ENCODE results near the gene RAB30.
"Not testable (repeated sequence)": the region's sequence is repeated elsewhere in the genome, so short reads cannot be mapped to it uniquely, and the experiment has no call there.

Gene RAB30

DNA sequence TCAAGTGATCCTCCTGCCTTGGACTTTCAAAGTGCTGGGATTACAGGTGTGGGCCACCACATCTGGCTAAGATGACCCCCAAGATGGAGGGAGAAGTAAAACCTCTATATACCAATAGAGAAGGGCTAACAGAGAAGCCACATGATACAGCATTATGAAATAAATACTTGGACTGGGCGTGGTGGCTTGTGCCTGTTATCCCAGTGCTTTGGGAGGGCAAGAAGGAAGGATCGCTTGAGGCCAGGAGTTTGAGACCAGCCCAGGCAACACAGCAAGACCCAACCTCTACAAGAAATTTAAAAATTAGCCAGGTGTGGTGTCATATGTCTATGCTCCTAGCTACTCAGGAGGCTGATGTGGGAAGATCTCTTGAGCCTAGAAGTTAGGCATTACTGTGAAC lies 61.7 kb downstream of the RAB30 start:
- no peak for DNase-seq (ENCODE audit: low read depth in 2 of 2)

DNA sequence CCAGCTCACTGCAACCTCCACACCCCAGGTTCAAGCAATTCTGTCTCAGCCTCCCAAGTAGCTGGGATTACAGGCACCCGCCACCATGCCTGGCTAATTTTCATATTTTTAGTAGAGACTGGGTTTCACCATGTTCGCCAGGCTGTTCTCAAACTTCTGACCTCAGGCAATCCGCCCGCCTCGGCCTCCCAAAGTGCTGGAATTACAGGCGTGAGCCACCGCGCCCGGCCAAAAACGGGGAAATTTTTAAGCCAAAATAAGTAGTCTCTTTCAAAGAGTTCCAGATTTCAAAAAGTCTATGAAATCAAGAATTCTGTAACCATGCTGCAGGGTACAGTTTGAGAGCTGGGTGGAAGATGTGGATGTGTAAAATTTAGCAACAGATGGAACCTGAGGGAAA lies 62.6 kb downstream of the RAB30 start:
- DNase-seq (ENCODE audit: low read depth in 2 of 2) = not testable (repeated sequence)

DNA sequence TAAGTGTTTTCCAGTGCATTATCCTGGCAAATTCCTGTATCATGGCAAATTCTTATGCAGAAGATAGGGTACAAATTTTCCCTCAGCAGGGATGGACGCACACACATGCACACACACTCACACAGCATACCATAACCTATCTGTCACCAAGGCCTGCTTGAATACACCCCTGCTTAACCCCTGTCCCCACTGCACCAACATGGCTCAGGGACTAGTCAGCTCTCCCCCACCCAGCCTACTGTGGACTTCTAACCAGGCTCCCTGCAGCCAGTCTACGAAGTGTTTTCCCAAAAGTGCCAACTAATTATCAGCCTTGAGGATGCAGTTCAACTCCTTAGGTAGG lies 63.1 kb downstream of the RAB30 start:
- DNase-seq (ENCODE audit: low read depth in 2 of 2) = no peak

DNA sequence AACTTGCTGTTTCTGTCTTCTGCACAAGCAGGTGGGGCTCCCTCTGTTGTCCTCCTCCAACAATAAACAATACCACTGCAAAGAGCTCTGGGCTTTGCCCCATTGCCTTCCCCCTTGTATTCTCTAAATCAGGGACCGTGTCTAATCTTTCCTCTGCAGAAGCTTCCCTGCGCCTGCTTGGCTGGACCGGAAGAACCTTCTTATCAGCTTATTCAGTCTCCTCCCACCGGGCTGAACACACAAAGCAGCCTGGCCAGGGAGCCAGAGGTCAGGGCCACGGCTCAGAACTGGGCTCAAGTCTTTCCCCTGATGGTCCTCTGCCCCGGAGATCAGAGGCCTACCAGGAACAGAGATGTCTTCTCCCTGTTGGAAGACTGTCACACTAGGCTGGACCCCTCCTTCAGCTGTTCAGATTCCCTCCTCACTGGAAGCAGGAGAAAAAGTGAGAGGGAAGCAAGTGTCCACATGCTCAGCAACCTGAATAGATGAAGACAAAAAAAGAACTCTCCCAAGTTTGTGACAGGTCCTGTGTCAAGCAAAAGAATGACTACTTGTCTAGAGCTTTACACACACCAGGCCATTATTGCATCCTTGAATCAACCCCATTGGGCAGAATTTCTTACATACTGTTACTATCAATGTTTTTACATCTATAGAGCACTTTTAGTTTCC lies 63.7 kb downstream of the RAB30 start:
- DNase-seq (ENCODE audit: low read depth in 2 of 2) = no peak

DNA sequence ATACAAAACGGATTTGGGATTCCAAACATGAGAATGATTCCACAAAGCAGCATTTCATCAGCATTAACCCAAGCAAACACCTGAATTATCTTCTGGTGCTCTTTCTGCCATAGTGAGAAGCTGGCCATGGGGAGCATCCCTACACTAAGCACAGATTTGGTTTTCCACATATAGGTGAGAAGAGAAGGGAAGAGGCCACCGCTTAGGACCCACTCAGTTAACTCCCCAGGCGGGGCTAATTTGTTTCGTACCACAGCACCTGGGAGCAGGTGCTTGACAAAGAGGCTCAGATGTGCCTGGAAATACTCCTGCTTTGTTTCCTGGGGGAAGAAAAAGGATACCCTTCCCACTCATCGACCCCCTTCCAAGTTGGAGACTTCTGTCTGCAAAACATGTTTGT lies 64.2 kb downstream of the RAB30 start:
- DNase-seq (ENCODE audit: low read depth in 2 of 2) = no peak

DNA sequence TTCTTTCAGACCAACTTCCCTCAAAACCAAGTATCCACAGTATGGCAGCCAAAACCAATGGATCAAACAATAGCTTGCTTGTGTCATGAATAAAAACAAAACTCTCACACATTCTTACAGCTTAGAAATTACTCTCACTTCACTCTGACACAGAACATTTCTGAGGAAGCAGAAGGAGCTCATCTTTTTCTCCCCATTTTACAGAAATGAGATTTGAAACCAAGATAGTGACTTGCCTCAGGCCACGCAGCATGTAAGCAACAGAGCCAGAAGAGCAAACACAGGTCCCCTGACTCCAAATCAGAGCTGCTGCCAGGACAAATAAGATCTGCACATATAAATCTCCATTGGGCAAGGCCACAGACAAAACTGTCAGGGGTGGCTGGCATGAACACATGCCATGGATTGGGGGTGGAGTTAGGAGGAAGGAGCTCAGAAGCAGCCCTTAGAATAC lies 64.8 kb downstream of the RAB30 start:
- DNase-seq (ENCODE audit: low read depth in 2 of 2) = no peak

DNA sequence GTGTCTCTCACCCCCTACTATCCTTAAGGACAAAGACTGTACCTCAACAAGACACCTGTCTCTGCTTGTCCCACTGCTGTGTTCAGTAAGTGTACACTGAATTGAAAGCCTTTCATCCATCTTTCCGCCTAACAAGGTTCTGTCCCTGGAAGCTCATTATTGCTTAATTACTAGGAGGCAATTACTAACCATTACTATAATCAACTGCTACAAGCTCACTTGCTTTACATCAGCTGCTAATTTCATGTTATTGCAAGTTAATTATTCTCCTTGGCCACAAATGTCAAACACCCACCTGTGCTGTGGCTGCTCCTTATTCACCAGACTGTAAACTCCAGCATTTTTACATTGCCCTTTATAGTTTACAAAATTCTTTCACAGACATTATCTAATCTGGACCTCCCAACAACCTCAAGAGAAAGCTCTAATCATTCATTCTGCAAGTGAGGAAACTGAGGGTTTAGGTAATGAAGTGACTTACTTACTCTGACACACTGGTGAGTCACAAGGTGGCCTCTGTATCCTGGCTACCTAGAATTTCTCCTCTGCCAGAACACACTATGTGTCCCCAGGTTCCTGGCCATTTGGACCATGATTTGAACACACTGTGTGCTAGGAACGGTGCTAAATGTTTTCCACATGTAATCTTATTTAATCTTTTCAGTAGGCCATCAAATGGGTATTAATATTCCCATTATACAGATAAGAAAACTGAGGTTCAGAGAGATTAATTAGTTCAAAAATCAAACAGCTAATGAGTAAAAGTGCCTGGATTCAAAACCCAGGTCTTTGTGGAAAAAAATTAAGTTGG lies 66.7 kb downstream of the RAB30 start:
- no peak for DNase-seq (ENCODE audit: low read depth in 2 of 2)

DNA sequence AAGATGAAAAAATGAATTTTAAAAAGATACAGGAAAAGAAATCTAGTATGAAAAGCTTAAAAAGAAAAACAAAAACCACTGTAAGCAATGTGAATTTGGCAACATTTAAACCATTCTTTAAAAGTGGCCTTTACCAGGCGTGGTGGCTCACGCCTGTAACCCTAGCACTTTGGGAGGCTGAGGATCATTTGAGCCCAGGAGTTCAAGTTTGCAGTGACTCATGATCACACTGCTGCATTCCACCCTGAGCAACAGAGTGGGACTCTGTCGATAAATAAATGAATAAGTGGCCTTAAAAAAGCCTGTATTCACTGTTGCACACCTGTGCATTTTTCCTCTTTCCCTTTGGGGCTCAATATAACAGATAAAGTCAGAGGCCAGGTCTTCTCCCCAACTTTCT lies 69.2 kb downstream of the RAB30 start:
- DNase-seq (ENCODE audit: low read depth in 2 of 2) = no peak

DNA sequence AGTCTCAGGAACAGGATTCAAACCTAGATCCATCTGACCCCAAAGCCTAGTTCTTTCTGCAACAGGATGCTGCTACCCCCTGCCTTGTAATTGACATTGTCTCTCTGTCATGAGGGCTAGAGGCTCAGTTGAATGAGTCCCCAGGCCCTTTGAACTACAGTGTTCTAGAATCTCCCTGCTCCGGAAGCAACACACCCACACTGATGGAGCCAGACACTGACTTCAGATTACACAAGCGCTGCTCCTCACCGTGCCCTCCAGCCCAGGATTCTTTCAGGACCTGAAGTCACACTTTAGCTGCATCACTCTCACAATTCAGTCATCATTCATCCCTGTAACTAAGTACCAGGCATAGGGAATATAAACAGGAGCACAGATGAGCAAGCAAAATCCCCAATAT lies 69.6 kb downstream of the RAB30 start:
- DNase-seq (ENCODE audit: low read depth in 2 of 2) = no peak

DNA sequence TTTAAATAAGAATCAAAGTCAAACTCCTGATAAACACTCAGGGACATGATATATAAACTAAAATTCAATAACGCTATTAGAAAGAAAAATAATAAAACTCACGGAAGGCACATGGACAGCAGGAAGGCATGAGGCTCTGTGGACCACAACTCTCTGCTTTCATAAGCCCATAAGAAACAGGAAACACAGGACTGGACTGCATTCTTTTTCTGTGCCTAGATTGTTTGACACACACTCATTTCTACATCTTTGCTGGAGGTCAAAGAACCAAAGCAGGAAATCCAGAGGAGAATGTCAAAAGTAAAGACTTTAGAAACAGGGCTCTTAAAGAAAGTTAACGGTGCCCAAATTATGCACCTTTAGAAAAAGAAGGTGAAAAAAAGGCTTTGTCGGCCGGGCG lies 71.3 kb downstream of the RAB30 start:
- DNase-seq (ENCODE audit: low read depth in 2 of 2) = no peak

DNA sequence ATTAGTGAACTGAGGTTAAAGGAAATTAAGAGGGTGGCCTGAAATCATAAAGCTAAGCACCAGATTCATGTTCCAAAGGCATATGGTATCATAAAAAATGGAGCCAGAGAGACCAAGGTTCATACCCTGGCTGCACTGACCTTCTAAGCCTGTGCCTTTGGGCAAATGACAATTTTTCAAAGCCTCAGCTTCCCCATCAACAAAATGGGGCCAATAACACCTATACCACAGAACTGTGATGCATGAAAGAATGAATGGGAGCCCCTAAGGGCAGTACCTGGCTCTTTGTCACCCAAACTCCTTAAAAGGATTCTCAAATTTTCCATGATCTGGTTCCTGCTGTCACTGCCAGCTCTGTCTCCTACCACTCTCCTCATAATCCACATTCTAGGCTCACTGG lies 72.5 kb downstream of the RAB30 start:
- DNase-seq (ENCODE audit: low read depth in 2 of 2) = no peak

DNA sequence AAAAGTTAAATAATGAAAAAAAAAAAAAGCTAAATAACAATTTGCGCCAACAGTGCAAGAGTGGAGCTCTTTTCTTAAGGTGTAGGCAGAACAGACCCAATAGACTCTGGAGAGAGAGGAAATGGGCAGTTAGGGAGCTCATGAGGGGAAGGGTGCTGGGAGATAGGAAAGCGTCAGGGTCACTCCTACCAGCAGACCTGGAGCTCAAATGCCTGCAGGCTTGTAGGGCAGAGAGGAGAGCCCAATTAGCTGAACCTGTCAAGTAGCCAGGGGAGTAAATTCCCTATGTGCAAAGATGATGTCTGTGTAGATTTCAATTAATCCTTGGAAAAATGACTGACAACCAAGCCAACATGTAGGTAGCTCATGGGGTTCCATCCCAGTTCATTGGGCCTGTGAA lies 73.0 kb downstream of the RAB30 start:
- no peak for DNase-seq (ENCODE audit: low read depth in 2 of 2)

DNA sequence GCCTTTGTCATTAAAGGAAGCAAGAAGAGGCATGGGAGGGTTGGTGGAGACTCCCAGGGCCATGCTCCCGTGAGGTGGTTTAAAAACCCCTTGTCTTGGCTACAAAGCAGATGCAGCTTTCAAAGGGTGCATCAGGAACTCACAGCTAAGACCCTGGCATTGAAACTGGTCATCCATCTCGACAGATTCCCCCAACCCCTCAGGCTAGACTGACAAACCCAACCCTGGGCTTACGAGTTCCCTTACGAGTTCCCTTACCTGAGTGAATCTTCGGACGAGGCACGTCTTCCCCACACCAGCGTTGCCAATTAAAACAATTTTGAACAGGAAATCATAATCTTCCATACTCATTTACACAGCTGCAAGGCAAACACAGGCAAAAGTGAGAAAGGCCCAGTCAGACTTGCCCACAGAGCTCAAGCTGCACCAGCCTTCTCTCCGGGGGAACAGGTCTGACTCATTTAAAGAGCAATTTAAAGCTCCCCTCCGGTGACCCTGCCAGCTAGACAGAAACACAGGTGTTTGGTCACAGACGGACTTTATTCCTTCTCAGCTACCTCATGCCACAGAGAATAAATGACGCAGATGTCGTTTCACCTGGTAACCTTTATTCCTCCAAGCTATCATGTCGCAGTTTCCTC lies 74.6 kb downstream of the RAB30 start:
- DNase-seq (ENCODE audit: low read depth in 2 of 2) = no peak

DNA sequence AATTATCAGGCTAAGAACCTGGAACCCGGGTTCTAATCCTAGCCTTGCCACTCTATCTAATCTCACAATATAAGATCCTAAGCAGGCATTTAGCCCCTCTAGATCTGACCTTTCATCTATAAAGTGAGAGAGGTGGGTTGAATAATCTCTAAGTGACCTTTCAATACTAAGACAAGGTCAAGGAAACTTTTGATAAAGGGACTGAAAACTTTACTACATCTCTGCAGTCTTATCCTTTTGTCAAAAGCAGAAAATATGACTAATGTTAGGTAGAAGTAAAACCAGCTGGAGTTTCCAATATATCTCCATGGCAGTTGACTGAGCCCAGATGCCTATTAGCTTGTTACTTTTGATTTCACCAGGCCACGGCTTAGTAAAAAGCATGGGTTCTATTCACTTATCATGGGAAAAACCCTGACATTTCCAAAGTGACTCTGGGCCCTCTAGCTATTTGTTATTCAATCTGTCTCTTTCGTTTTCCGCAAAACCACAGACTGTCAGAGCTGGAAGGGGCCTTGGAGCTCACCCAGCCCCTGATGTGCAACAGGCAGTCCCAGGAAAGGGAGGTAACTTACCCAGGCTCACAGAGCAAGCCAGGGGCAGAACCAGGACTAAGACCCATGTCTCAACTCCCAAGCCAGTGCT lies 75.8 kb downstream of the RAB30 start:
- DNase-seq (ENCODE audit: low read depth in 2 of 2) = no peak

DNA sequence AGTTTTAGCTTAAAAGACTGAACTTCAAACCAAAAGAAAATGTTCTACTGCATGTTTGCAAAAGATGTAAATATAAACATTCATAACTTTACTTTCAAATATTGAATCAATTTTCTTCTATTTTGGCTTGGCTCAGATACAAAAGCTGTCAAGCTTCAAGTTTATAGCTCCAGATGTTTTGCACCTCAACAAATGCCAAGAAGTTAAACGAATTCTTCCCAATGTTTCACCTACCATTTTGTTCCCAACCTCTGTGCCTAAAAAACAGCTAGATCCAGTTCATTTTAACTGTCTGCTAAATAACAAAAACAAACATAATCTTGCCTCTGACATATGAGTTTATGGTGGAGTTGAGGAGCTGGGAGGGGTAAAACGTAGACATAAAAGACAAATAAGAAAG lies 76.5 kb downstream of the RAB30 start:
- no peak for DNase-seq (ENCODE audit: low read depth in 2 of 2)

DNA sequence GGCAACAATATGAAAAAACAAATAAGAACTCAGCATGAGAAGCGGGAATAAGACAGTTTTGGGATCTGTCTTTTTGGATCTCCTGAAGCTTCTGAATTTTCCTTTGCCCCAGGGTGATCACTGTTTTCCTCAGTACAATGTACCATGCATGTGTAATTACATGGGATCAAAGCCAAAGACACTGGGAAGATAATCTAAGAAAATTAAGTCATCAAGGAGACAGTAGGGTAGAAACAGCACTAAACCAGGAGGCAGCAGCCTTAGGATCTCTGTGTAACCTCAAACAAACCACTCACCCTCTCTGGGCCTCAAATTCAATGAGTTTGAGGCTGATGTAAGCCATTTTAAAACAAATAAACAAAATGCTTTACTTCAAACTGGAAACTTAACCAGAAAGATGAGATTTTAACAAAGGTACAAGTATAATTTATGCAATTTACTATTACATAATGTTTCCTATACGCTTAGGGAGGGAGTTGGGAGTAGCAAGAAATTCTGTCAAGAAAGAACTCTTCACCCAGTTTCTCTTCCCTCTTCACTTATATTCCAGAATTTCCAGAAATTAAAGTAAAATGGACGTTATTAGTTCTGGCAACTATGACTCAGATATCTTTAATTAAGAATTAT lies 77.0 kb downstream of the RAB30 start:
- DNase-seq (ENCODE audit: low read depth in 2 of 2) = no peak

DNA sequence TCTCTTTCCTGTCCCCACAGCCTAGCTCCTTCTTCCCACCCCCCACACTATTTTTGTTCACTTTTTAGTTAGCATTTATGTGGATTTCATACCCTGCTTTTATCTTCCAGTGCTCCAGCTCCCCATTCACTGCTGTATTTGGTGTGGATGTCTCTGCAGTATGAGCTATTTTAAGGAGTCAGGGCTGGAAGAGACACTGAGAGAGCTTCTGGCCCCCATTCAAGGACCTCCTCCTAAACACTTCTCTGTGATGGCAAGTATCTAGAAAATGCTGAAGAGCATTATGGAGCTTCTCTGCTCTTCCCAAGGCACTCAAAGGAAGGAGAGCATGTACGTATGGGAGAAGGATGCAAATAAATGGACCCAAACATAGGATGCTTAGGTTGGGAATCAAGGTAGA lies 79.5 kb downstream of the RAB30 start:
- DNase-seq (ENCODE audit: low read depth in 2 of 2) = no peak

DNA sequence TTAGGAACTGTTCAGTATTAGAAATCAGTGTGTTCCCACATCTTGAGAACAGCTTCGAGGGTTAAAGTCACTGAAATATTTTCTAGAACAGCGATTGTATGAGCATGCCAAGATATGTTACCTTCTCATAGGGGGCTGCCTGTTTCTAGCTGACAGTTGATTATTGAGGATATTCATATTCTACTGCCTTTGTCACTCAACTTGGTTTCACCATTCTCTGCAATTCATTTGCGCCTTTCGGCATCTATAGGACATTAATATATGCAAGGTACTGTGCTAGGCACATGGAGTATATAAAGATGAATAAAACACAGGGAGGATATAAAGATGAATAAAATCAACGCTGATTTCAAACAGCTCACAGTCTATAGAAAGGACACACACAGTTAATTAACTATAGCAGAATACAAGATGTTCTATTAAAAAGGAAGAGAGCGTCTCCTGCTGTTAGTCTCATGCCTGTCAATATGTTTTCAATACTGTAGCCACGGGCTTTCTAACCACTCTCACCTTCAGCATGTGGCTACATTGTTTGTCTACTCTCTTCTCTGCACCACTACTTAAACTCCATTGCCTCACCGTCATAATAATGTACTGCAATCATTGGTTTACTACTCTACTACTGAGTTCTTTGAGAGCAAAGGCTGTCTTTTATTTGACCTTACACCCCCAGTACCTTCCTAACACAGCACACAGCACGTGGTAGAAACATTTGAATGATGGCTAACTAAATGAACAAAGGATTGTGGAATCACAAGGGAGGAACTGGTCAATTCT lies 81.9 kb downstream of the RAB30 start:
- DNase-seq (ENCODE audit: low read depth in 2 of 2) = no peak

DNA sequence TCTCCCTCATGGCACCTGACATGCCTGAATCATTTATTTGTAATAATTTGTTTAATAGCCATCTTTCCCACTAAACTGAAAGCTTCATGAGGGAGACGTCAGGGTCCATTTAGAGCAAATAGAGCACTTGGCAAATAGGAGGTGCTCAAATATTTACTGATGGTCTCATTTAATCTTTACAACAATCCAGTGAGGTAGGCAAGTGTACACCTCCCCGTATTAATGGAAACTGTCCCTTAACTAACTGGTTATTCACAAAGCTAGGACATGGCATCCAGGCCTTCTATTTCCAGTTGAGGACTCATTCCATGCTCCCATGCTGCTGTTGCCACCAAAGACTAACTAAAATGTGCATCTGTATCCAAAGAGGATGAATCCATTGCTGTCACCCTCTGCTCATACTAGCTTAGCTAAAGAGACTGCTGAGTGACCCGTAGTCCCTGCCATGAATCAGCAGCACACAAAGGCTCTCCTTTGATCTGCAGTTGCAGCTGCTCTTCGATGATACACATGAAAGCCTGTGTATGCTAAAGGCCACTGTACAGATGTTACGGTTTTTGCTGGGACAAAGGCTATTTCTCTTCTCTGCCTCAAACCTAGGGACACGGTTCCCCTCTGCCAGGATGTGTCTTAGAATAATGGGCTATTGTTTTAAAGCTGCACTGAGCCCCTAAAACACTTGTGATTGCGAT lies 82.6 kb downstream of the RAB30 start:
- DNase-seq (ENCODE audit: low read depth in 2 of 2) = no peak

DNA sequence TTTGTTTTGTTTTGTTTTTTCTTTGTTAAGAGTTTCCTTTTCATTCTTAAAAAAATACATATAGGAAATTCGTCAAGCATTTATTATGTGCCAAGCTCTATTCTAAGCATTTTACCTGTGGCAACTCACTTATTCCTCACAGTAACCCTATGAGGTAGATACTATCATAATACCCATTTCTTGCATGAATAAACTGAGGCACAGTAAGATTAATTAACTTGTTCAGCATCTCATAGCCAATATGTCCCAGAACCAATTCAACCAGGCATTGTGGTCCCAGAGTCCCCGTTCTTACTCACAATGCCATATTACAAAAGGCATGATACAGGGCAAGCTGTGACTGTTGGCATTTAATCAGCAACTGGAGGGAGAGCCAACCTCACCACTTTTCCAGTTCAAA lies 83.7 kb downstream of the RAB30 start:
- DNase-seq (ENCODE audit: low read depth in 2 of 2) = no peak

DNA sequence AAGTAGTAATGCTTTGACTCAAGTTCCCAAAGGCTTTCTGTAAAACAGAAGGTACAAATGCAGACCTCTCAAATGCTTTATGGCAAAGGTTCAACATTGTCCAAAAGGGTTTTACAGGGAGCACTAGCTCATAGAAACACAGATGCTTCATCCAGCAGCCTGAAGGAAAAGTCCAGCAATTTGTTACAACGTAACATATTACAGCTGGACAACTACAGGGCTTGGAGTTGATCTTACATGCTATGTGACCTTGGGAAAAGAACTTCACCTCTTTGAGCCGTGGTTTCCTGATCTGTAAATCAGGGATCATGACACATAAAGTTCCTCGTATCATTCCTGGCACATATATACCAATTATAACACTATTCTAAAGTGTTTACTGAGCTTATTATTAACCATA lies 85.3 kb downstream of the RAB30 start:
- DNase-seq (ENCODE audit: low read depth in 2 of 2) = no peak

All from stimulated activated CD8-positive, alpha-beta memory T cell treated with anti-CD3 and anti-CD28 coated beads, Interleukin-7, amount 100 ng/mL, for 1 hour (primary cell).